Neural cell (in vitro differentiated cells): ENCODE data around the gene SENP8. TPM values are rescaled to one million over a fixed set of nuclear protein-coding genes. Genes with fewer than 3 reads are reported as not detected.

Experiments
- H2AFZ ChIP-seq: fragments of 200-600, 300-800 bp; sonication (generic), shearing (Covaris generic); 2 replicates; pipeline ENCODE4 v1.6.0; 2014; ENCODE audit warnings: low read depth, mild to moderate bottlenecking, antibody characterized with exemption, low read length, moderate library complexity
- H3F3A ChIP-seq: fragments of 200-600 bp; shearing (Covaris generic); 2 replicates; pipeline ENCODE4 v1.6.1; 2016; ENCODE audit warnings: mild to moderate bottlenecking, moderate library complexity, mixed read lengths, antibody characterized with exemption, low read length; ENCODE audit not compliant: insufficient read depth, poor library complexity, severe bottlenecking
- H3K27ac ChIP-seq: fragments of 200-600, 300-800 bp; sonication (generic), shearing (Covaris generic); 2 replicates; pipeline ENCODE4 v1.5.1; 2014; ENCODE audit warnings: mild to moderate bottlenecking, low read length, moderate library complexity
- H3K27me3 ChIP-seq: fragments of 300-800, 200-600 bp; sonication (generic), shearing (Covaris generic); 2 replicates; pipeline ENCODE4 v1.6.0; 2014; ENCODE audit warnings: mild to moderate bottlenecking, low read depth, low read length, moderate library complexity; ENCODE audit not compliant: insufficient read depth
- H3K36me3 ChIP-seq: fragments of 300-800, 200-600 bp; sonication (generic), shearing (Covaris generic); 2 replicates; pipeline ENCODE4 v1.5.1; 2014; ENCODE audit warnings: mild to moderate bottlenecking, antibody characterized with exemption, low read length, moderate library complexity; ENCODE audit not compliant: insufficient read depth
- H3K4me2 ChIP-seq: fragments of 300-800, 200-600 bp; sonication (generic), shearing (Covaris generic); 2 replicates; pipeline ENCODE4 v1.6.0; 2014; ENCODE audit warnings: mild to moderate bottlenecking, low read length
- H3K4me3 ChIP-seq: fragments of 300-800, 200-600 bp; sonication (generic), shearing (Covaris generic); 2 replicates; pipeline ENCODE4 v1.5.1; 2014; ENCODE audit warnings: mild to moderate bottlenecking, low read length, moderate library complexity
- H3K79me2 ChIP-seq: fragments of 200-600 bp; shearing (Covaris generic); replicated peaks from 2 replicates; pipeline ENCODE4 v1.6.0; 2014; ENCODE audit warnings: mild to moderate bottlenecking, low read length, moderate library complexity; ENCODE audit not compliant: insufficient read depth
- H3K9ac ChIP-seq: fragments of 300-800, 200-600 bp; sonication (generic), shearing (Covaris generic); 2 replicates; pipeline ENCODE4 v1.6.1; 2016; ENCODE audit warnings: mild to moderate bottlenecking, low read length, mixed read lengths
- H3K9me2 ChIP-seq: fragments of 200-600 bp; shearing (Covaris generic); 2 replicates; pipeline ENCODE4 v1.6.1; 2016; ENCODE audit warnings: mild to moderate bottlenecking, low read length, mixed read lengths; ENCODE audit not compliant: insufficient read depth
- H3K9me3 ChIP-seq: fragments of 200-600, 300-800 bp; sonication (generic), shearing (Covaris generic); 2 replicates; pipeline ENCODE4 v1.6.1; 2016; ENCODE audit warnings: mild to moderate bottlenecking, mixed run types, low read length, moderate library complexity, mixed read lengths
- H4K20me1 ChIP-seq: fragments of 200-600 bp; shearing (Covaris generic); 2 replicates; pipeline ENCODE4 v1.6.1; 2016; ENCODE audit warnings: mild to moderate bottlenecking, mixed run types; ENCODE audit not compliant: insufficient read depth
- EP300 ChIP-seq: fragments of 450-650 bp; conservative IDR thresholded peaks from 2 replicates; pipeline ENCODE4 v1.6.1; 2014; ENCODE audit warnings: antibody characterized with exemption, mild to moderate bottlenecking, moderate library complexity; ENCODE audit not compliant: poor library complexity, severe bottlenecking
- EZH2 ChIP-seq: fragments of 200-600, 300-800 bp; shearing (Covaris generic), sonication (generic); IDR thresholded peaks from 2 replicates; pipeline ENCODE4 v1.6.1; 2014; ENCODE audit warnings: antibody characterized with exemption, low read length, borderline replicate concordance, mild to moderate bottlenecking; ENCODE audit not compliant: insufficient read depth, poor library complexity, severe bottlenecking
- MXI1 ChIP-seq: fragments of 450-650 bp; conservative IDR thresholded peaks from 2 replicates; pipeline ENCODE4 v1.6.1; 2014; ENCODE audit warnings: antibody characterized with exemption, mild to moderate bottlenecking; ENCODE audit not compliant: poor library complexity, severe bottlenecking
- POLR2AphosphoS5 ChIP-seq: IDR thresholded peaks from 2 replicates; pipeline ENCODE4 v1.6.1; 2012
- RAD21 ChIP-seq: fragments of 450-650 bp; conservative IDR thresholded peaks from 2 replicates; pipeline ENCODE4 v1.6.1; 2014; ENCODE audit warnings: antibody characterized with exemption, mild to moderate bottlenecking, moderate library complexity
- SMC3 ChIP-seq: fragments of 450-650 bp; conservative IDR thresholded peaks from 2 replicates; pipeline ENCODE4 v1.6.1; 2014; ENCODE audit warnings: antibody characterized with exemption, mild to moderate bottlenecking, moderate library complexity; ENCODE audit not compliant: poor library complexity
- TAF1 ChIP-seq: IDR thresholded peaks from 2 replicates; pipeline ENCODE4 v1.6.1; 2012; ENCODE audit warnings: low read depth
- polyA plus RNA-seq: library from polyadenylated mRNA; depleted of rRNA; stranded (reverse); fragments of >200 nt; gene quantifications from 2 replicates; pipeline ENCODE4 v1.2.3, GENCODE V29; 2014
- TF ChIP-seq, protein P1 (sequence below): fragments of 450-650 bp; IDR thresholded peaks from 2 replicates; pipeline ENCODE4 v1.5.1; 2014; ENCODE audit warnings: antibody characterized with exemption, mild to moderate bottlenecking, moderate library complexity; ENCODE audit not compliant: poor library complexity, severe bottlenecking
- TF ChIP-seq, protein P2 (sequence below): IDR thresholded peaks from 2 replicates; pipeline ENCODE4 v1.6.1; 2012; ENCODE audit warnings: borderline replicate concordance

The SENP8 gene
- polyA plus RNA-seq, 1 donor from 2014 or later: 3.2 TPM

DNA sequence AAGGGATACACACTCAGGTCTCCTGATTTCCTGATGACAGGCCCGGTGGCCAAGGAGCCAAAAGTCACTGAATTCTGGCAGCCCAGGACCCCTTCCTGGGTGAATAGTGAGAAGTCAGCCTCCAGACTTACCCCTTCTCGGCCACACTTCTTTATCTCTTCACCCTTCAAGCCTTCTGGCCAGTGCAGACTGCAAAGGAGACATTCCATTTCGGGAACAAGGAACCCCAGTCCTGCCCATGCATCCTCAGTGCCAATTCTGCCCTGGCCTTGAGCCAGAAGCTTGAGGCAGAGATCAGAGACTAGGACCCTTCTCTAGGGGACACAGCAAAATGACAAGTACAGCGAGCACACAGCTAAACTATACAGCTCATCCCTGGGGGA lies 50.6 kb downstream of the SENP8 start:
- H2AFZ ChIP-seq: no peak overlapping the region
- H3K4me2 ChIP-seq: no peak overlapping the region
- no peak overlapping the region for H3K9ac ChIP-seq
- H3K36me3 ChIP-seq: no peaks in the 10 kb centered on the region
- no peaks in the 10 kb centered on the region for H3K9me3 ChIP-seq
- no peak overlapping the region for H3K27ac ChIP-seq
- no peaks in the 10 kb centered on the region for H3K9me2 ChIP-seq
- H3F3A ChIP-seq: no peaks in the 10 kb centered on the region
- no peaks in the 10 kb centered on the region for H4K20me1 ChIP-seq
- H3K4me3 ChIP-seq: no peak overlapping the region
- TF ChIP-seq MXI1 (no peak), EP300 (no peak)
- no peaks in the 10 kb centered on the region for H3K27me3 ChIP-seq
- no peaks in the 10 kb centered on the region for H3K79me2 ChIP-seq

DNA sequence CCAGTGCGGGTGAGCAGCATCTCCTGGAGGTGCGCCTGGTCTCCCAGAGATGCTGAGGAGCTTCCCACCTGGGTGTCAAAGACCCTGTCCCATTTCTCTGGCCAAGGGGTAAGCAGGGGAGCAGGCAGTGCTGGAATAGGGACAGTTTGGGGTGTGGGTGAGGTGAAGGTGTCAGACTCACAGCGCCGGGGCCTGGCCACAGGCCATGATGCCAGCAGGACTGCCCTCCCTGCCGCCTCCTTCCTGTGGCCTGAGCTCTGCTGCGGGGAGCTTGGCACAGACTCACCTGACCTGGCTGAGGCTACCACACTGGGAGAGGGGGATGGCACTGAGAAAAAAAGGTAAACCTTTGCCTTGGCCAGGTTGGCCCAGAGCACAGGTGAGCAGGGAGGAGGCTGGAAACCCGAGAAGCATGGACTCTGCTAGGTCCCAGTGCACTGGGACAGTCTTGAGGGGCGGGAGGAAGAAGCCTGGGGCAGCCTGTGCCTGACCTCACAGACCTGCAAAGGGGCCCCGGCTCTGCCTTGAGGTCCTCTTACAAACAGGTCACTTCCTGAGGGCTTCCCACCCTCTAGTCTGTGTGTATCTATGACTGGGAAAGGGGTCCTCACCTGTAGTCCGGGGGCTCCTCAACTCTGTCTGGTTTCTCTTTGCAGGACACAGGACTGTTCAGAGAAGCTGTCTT lies 51.2 kb downstream of the SENP8 start:
- Histone ChIP-seq H3K27me3 (no peaks in the 10 kb centered on the region), H3K27ac (no peak overlapping the region), H3F3A (no peaks in the 10 kb centered on the region), H3K9me2 (no peaks in the 10 kb centered on the region), H3K4me2 (no peak overlapping the region), H3K36me3 (no peaks in the 10 kb centered on the region), H4K20me1 (no peaks in the 10 kb centered on the region), H3K9me3 (no peaks in the 10 kb centered on the region), H3K4me3 (no peak overlapping the region), H3K79me2 (no peaks in the 10 kb centered on the region), H3K9ac (no peak overlapping the region), H2AFZ (no peak overlapping the region)
- TF ChIP-seq TAF1 (no peak), EZH2 (no peak), SMC3 (no peak), RAD21 (no peak), EP300 (no peak), MXI1 (no peak), POLR2AphosphoS5 (no peak)
- TF ChIP-seq, protein P1, sequence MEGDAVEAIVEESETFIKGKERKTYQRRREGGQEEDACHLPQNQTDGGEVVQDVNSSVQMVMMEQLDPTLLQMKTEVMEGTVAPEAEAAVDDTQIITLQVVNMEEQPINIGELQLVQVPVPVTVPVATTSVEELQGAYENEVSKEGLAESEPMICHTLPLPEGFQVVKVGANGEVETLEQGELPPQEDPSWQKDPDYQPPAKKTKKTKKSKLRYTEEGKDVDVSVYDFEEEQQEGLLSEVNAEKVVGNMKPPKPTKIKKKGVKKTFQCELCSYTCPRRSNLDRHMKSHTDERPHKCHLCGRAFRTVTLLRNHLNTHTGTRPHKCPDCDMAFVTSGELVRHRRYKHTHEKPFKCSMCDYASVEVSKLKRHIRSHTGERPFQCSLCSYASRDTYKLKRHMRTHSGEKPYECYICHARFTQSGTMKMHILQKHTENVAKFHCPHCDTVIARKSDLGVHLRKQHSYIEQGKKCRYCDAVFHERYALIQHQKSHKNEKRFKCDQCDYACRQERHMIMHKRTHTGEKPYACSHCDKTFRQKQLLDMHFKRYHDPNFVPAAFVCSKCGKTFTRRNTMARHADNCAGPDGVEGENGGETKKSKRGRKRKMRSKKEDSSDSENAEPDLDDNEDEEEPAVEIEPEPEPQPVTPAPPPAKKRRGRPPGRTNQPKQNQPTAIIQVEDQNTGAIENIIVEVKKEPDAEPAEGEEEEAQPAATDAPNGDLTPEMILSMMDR: no peak
- TF ChIP-seq, protein P2, sequence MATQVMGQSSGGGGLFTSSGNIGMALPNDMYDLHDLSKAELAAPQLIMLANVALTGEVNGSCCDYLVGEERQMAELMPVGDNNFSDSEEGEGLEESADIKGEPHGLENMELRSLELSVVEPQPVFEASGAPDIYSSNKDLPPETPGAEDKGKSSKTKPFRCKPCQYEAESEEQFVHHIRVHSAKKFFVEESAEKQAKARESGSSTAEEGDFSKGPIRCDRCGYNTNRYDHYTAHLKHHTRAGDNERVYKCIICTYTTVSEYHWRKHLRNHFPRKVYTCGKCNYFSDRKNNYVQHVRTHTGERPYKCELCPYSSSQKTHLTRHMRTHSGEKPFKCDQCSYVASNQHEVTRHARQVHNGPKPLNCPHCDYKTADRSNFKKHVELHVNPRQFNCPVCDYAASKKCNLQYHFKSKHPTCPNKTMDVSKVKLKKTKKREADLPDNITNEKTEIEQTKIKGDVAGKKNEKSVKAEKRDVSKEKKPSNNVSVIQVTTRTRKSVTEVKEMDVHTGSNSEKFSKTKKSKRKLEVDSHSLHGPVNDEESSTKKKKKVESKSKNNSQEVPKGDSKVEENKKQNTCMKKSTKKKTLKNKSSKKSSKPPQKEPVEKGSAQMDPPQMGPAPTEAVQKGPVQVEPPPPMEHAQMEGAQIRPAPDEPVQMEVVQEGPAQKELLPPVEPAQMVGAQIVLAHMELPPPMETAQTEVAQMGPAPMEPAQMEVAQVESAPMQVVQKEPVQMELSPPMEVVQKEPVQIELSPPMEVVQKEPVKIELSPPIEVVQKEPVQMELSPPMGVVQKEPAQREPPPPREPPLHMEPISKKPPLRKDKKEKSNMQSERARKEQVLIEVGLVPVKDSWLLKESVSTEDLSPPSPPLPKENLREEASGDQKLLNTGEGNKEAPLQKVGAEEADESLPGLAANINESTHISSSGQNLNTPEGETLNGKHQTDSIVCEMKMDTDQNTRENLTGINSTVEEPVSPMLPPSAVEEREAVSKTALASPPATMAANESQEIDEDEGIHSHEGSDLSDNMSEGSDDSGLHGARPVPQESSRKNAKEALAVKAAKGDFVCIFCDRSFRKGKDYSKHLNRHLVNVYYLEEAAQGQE: no peak
